GM18870 (cell line): ENCODE data around the gene MAGOHB.
"Not testable (repeated sequence)": the region's sequence is repeated elsewhere in the genome, so short reads cannot be mapped to it uniquely, and the experiment has no call there.

Experiments used
- ATAC-seq: cut with Tn5 transposase; IDR thresholded peaks from one replicate; pipeline ENCODE4 v1.9.1; 2021; ENCODE audit warnings: moderate library complexity; ENCODE audit not compliant: unreplicated experiment

MAGOHB gene

GRCh38 chr12:10614056-10614370 lies 604 bp upstream of the MAGOHB start:
- ATAC-seq = peak; percentile 6

GRCh38 chr12:10612984-10613348 lies 443 bp downstream of the MAGOHB start:
- ATAC-seq = peak; percentile 11

- no peak for ATAC-seq
These were observed 1.3 kb downstream of the MAGOHB start for GRCh38 chr12:10612110-10612509.

GRCh38 chr12:10611258-10611657 lies 2.2 kb downstream of the MAGOHB start:
- not testable (repeated sequence) for ATAC-seq

GRCh38 chr12:10610188-10610587 lies 3.2 kb downstream of the MAGOHB start:
- no peak for ATAC-seq

- no peak for ATAC-seq
These were observed 5.4 kb downstream of the MAGOHB start for GRCh38 chr12:10607885-10608458.

- no peak for ATAC-seq
These were observed 11.5 kb downstream of the MAGOHB start for GRCh38 chr12:10601860-10602259.

GRCh38 chr12:10600988-10601387 lies 12.4 kb downstream of the MAGOHB start:
- ATAC-seq = no peak

- ATAC-seq = no peak
These were observed 17.5 kb downstream of the MAGOHB start for GRCh38 chr12:10595881-10596280.

- ATAC-seq = no peak
These were observed 22.4 kb downstream of the MAGOHB start for GRCh38 chr12:10590966-10591365.

GRCh38 chr12:10584415-10584814 lies 29.0 kb downstream of the MAGOHB start:
- no peak for ATAC-seq

GRCh38 chr12:10582704-10583103 lies 30.7 kb downstream of the MAGOHB start:
- no peak for ATAC-seq

GRCh38 chr12:10582133-10582532 lies 31.3 kb downstream of the MAGOHB start:
- ATAC-seq = not testable (repeated sequence)

GRCh38 chr12:10574307-10574706 lies 39.1 kb downstream of the MAGOHB start:
- ATAC-seq = no peak

GRCh38 chr12:10572021-10572490 lies 41.4 kb downstream of the MAGOHB start:
- ATAC-seq = not testable (repeated sequence)

- no peak for ATAC-seq
These were observed 42.3 kb downstream of the MAGOHB start for GRCh38 chr12:10571141-10571540.

GRCh38 chr12:10567813-10568212 lies 45.6 kb downstream of the MAGOHB start:
- no peak for ATAC-seq

- ATAC-seq = no peak
These were observed 49.4 kb downstream of the MAGOHB start for GRCh38 chr12:10563966-10564365.

GRCh38 chr12:10563002-10563401 lies 50.4 kb downstream of the MAGOHB start:
- ATAC-seq = no peak

- ATAC-seq = no peak
These were observed 51.0 kb downstream of the MAGOHB start for GRCh38 chr12:10562306-10562933.

- ATAC-seq = no peak
These were observed 54.2 kb downstream of the MAGOHB start for GRCh38 chr12:10559244-10559643.

GRCh38 chr12:10558789-10559188 lies 54.6 kb downstream of the MAGOHB start:
- no peak for ATAC-seq

- ATAC-seq = no peak
These were observed 55.1 kb downstream of the MAGOHB start for GRCh38 chr12:10558301-10558700.
